ENCODE results near the gene PARN.
"Not testable (repeated sequence)": the region's sequence is repeated elsewhere in the genome, so short reads cannot be mapped to it uniquely, and the experiment has no call there.

PARN gene

DNA sequence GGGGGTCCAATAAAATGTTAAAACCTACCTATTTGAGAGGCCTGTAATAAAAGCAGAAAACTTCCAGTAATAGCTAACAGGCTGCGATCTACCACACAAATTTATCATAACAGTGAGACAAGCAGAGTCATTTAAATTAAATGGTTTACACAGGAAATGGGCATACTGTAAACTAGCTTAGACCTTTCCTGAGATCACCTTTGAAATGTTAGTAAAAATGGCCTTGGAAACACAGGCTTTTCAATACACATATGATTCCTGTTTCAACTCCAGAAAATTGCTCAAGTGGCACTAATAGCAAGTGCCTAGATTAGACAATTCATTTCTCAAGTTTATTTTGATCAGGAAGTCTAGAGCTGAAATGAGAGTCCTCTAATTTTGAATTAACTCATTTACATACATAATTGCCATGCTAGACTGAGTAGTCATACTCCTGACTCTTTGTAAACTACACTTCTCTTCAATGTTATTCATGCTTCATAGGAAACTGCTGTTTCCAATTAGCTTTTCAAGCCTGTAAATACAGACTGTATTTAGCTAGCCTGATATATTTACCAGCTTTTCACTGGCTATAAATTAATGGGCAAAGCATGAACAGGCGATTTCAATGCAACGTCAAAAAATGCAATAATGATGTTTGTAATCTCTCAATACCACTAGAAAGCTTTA is 43.3 kb downstream of the PARN start:
- TF ChIP-seq, protein P1, sequence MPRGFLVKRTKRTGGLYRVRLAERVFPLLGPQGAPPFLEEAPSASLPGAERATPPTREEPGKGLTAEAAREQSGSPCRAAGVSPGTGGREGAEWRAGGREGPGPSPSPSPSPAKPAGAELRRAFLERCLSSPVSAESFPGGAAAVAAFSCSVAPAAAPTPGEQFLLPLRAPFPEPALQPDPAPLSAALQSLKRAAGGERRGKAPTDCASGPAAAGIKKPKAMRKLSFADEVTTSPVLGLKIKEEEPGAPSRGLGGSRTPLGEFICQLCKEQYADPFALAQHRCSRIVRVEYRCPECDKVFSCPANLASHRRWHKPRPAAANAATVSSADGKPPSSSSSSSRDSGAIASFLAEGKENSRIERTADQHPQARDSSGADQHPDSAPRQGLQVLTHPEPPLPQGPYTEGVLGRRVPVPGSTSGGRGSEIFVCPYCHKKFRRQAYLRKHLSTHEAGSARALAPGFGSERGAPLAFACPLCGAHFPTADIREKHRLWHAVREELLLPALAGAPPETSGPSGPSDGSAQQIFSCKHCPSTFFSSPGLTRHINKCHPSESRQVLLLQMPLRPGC (tag by site-specific recombination; IDR thresholded peaks at IDR 0.05) = no peak
- TF ChIP-seq, protein P2, sequence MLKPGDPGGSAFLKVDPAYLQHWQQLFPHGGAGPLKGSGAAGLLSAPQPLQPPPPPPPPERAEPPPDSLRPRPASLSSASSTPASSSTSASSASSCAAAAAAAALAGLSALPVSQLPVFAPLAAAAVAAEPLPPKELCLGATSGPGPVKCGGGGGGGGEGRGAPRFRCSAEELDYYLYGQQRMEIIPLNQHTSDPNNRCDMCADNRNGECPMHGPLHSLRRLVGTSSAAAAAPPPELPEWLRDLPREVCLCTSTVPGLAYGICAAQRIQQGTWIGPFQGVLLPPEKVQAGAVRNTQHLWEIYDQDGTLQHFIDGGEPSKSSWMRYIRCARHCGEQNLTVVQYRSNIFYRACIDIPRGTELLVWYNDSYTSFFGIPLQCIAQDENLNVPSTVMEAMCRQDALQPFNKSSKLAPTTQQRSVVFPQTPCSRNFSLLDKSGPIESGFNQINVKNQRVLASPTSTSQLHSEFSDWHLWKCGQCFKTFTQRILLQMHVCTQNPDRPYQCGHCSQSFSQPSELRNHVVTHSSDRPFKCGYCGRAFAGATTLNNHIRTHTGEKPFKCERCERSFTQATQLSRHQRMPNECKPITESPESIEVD (tag by site-specific recombination; IDR thresholded peaks at IDR 0.05) = peak; percentile 46; the same call in 1 of the 2 replicates
- H3K4me1 ChIP-seq (ENCODE audit: control insufficient read depth, insufficient read depth, low read length) = no peaks in the 10 kb centered on the region
- H3K36me3 ChIP-seq (ENCODE audit: control insufficient read depth in 2 of 2, insufficient read depth in 1 of 2, low read length in 2 of 2) = peaks cover 41 to 85% of the 10 kb centered on the region in 2 experiments
- ChIA-PET POLR2A (interaction anchor here (0.5 kb wide), 1 partner anchor 431 kb away, joined by 3 read pairs; no protein-coding TSS in a partner anchor), CTCF (interaction anchor here (0.7 to 1.2 kb wide), 2 partner anchors 10 to 13 kb away, joined by 3 to 5 read pairs; no protein-coding TSS in a partner anchor)
- no peaks in the 10 kb centered on the region for H3K9me3 ChIP-seq (ENCODE audit: control insufficient read depth, insufficient read depth, low read depth, low read length)
- no peak overlapping the region for H3K4me3 ChIP-seq (ENCODE audit: low read depth, low read length)
- no peak overlapping the region for H3K27ac ChIP-seq (ENCODE audit: extremely low read depth, low read depth, low read length)

DNA sequence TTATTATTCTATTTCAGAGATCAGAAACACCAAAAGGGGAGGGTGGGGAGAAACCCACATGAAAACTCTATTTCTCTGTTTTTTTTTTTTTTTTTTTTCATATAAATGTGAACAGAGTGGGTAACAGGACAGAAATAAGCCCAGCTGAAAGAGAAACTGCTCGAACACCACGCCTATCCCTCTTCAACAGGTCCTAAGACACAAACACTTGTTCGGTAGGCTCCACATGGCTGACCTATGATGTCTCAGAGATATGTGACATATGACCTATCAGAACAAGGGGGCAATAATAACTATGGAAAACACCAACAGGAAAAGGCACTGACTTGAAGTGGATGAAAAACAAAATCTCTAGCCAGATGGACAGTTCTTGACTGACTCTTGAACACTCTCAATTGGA is 44.8 kb downstream of the PARN start:
- POLR2A ChIA-PET = no interaction called here

DNA sequence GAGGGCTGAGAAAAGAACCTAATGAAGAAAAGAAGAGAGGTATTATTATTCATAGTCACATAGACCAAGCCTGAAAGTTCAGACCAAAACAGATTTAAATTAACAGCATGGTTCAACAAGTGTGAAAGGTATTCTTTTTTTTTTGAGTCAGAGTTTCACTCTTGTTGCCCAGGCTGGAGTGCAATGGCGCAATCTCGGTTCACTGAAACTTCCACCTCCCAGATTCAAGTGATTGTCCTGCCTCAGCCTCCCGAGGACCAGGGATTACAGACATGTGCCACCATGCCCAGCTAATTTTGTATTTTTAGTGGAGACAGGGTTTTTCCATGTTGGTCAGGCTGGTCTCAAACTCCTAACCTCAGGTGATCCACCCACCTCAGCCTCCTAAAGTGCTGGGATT is 49.1 kb downstream of the PARN start:
- H3K4me3 ChIP-seq (ENCODE audit: low read depth, low read length); H3K9me3 ChIP-seq (ENCODE audit: control insufficient read depth, insufficient read depth, low read depth, low read length); CTCF ChIA-PET; POLR2A ChIA-PET; H3K27ac ChIP-seq (ENCODE audit: extremely low read depth, low read depth, low read length); H3K4me1 ChIP-seq (ENCODE audit: control insufficient read depth, insufficient read depth, low read length): not testable (repeated sequence)
- H3K36me3 ChIP-seq (ENCODE audit: control insufficient read depth in 2 of 2, insufficient read depth in 1 of 2, low read length in 2 of 2) = peaks cover 45 to 95% of the 10 kb centered on the region in 2 experiments

More for the DNA sequence above, 44.8 kb downstream of the PARN start:
- peaks cover 36 to 87% of the 10 kb centered on the region in 2 experiments for H3K36me3 ChIP-seq (ENCODE audit: control insufficient read depth in 2 of 2, insufficient read depth in 1 of 2, low read length in 2 of 2)
- CTCF ChIA-PET = interaction anchor here (0.6 kb wide), 1 partner anchor 137 kb away, joined by 3 read pairs; no protein-coding TSS in a partner anchor
- no peak for TF ChIP-seq BCL11B (tag by site-specific recombination; IDR thresholded peaks at IDR 0.05; ENCODE audit: low read depth)
- TF ChIP-seq SCRT1 (tag by site-specific recombination; IDR thresholded peaks at IDR 0.05; ENCODE audit: borderline replicate concordance) = 0 out of 2 replicates have a peak, but pooled peaks have one; percentile 9
- H3K9me3 ChIP-seq (ENCODE audit: control insufficient read depth, insufficient read depth, low read depth, low read length) = no peaks in the 10 kb centered on the region
- H3K27ac ChIP-seq (ENCODE audit: extremely low read depth, low read depth, low read length) = no peak overlapping the region
- H3K4me1 ChIP-seq (ENCODE audit: control insufficient read depth, insufficient read depth, low read length) = no peaks in the 10 kb centered on the region
- H3K4me3 ChIP-seq (ENCODE audit: low read depth, low read length) = no peak overlapping the region

DNA sequence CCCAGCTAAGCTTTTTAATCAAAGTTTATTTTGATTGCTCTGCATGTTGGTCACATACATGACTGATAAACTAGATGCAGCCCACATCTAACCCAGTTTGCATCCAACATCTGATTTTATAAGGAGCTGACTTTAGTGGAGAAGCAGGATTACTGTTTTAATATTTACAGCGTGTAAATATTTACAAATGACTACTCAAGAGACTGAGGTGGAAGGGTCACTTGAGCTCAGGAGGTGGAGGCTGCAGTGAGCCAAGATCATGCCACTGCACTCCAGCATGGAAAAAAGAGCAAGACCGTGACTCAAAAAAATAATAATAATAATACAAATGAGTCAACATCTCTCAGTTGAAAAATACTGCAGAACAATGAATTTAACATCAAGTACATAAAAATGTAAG is 50.8 kb downstream of the PARN start:
- H3K9me3 ChIP-seq (ENCODE audit: control insufficient read depth, insufficient read depth, low read depth, low read length) = no peaks in the 10 kb centered on the region
- H3K4me3 ChIP-seq (ENCODE audit: low read depth, low read length) = no peak overlapping the region
- TF ChIP-seq ZNF501 (tag by site-specific recombination; IDR thresholded peaks at IDR 0.05) (no peak), IKZF3 (tag by site-specific recombination; IDR thresholded peaks at IDR 0.05) (no peak), ZNF202 (tag by site-specific recombination; IDR thresholded peaks at IDR 0.05; ENCODE audit: borderline replicate concordance) (no peak), ZNF24 (tag by site-specific recombination; IDR thresholded peaks at IDR 0.05) (no peak)
- TF ChIP-seq, protein P3, sequence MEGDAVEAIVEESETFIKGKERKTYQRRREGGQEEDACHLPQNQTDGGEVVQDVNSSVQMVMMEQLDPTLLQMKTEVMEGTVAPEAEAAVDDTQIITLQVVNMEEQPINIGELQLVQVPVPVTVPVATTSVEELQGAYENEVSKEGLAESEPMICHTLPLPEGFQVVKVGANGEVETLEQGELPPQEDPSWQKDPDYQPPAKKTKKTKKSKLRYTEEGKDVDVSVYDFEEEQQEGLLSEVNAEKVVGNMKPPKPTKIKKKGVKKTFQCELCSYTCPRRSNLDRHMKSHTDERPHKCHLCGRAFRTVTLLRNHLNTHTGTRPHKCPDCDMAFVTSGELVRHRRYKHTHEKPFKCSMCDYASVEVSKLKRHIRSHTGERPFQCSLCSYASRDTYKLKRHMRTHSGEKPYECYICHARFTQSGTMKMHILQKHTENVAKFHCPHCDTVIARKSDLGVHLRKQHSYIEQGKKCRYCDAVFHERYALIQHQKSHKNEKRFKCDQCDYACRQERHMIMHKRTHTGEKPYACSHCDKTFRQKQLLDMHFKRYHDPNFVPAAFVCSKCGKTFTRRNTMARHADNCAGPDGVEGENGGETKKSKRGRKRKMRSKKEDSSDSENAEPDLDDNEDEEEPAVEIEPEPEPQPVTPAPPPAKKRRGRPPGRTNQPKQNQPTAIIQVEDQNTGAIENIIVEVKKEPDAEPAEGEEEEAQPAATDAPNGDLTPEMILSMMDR (tag by site-specific recombination; IDR thresholded peaks at IDR 0.05) = no peak
- H3K4me1 ChIP-seq (ENCODE audit: control insufficient read depth, insufficient read depth, low read length) = no peaks in the 10 kb centered on the region
- ChIA-PET CTCF (interaction anchor here (0.6 kb wide), 1 partner anchor 64 kb away, joined by 5 read pairs; no protein-coding TSS in a partner anchor), POLR2A (no interaction called here)
- no peak overlapping the region for H3K27ac ChIP-seq (ENCODE audit: extremely low read depth, low read depth, low read length)
- H3K36me3 ChIP-seq (ENCODE audit: control insufficient read depth in 2 of 2, insufficient read depth in 1 of 2, low read length in 2 of 2) = peaks cover 43 to 95% of the 10 kb centered on the region in 2 experiments

Data from HEK293 (cell line).